ENCODE data around the gene PHACTR1. TPM values are rescaled to one million over a fixed set of nuclear protein-coding genes. Genes with fewer than 3 reads are reported as not detected.

PHACTR1 gene
- total and polyA plus RNA-seq, 2 of the 4 experiments (the other 2 are of a cell fraction), result not detected

- no peak overlapping the region for H2AFZ ChIP-seq (replicated peaks; ENCODE audit: low read length, poor library complexity)
- dilution Hi-C loops (cut with HindIII; ENCODE audit: low sequenced_read_pairs, unreplicated experiment) (no loop called here), in situ Hi-C loops (cut with MboI; ENCODE audit: low sequenced_read_pairs) (no loop called here), intact Hi-C loops (cut with micrococcal nuclease) (no loop called here)
- H3K9ac ChIP-seq (ENCODE audit: low read depth, low read length), result no peak overlapping the region
- no peak overlapping the region for H3K4me3 ChIP-seq (ENCODE audit: insufficient read depth, low read depth, low read length)
- no peak overlapping the region for H2BK5ac ChIP-seq (ENCODE audit: low read depth, low read length, poor library complexity, severe bottlenecking)
- H3K18ac ChIP-seq (ENCODE audit: low read depth, low read length), result no peak overlapping the region
- H4K91ac ChIP-seq (ENCODE audit: insufficient read depth, low read depth, low read length), result no peak overlapping the region
- H3K56ac ChIP-seq (ENCODE audit: extremely low read depth, insufficient read depth, low read length), result no peak overlapping the region
- no peak overlapping the region for H2BK15ac ChIP-seq (ENCODE audit: low read depth, low read length)
- no peak overlapping the region for H3K23ac ChIP-seq (ENCODE audit: low read depth, low read length)
- H4K20me1 ChIP-seq (ENCODE audit: insufficient read depth, low read length), result no peaks in the 10 kb centered on the region
- no peak overlapping the region for H3K4ac ChIP-seq (ENCODE audit: low read depth, low read length)
- no TSS peak for BruUV-seq (replicated peaks)
- no peak overlapping the region for H3K4me2 ChIP-seq (ENCODE audit: low read depth, low read length)
- CTCF ChIA-PET, result no interaction called here
- H3K9me1 ChIP-seq (ENCODE audit: insufficient read depth, low read length), result no peaks in the 10 kb centered on the region
- no peak overlapping the region for H2AK9ac ChIP-seq (replicated peaks; ENCODE audit: low read depth, low read length, poor library complexity)
- H3K27me3 ChIP-seq (ENCODE audit: control insufficient read depth, insufficient read depth, low read length), result no peaks in the 10 kb centered on the region
- TF ChIP-seq, protein P1, sequence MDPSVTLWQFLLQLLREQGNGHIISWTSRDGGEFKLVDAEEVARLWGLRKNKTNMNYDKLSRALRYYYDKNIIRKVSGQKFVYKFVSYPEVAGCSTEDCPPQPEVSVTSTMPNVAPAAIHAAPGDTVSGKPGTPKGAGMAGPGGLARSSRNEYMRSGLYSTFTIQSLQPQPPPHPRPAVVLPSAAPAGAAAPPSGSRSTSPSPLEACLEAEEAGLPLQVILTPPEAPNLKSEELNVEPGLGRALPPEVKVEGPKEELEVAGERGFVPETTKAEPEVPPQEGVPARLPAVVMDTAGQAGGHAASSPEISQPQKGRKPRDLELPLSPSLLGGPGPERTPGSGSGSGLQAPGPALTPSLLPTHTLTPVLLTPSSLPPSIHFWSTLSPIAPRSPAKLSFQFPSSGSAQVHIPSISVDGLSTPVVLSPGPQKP (IDR thresholded peaks at IDR 0.05; ENCODE audit: borderline replicate concordance, low read depth, low read length), result no peak
- TF ChIP-seq CEBPB (IDR thresholded peaks at IDR 0.05; ENCODE audit: low read depth, low read length) (no peak), NFE2L2 (IDR thresholded peaks at IDR 0.05; ENCODE audit: low read depth, low read length) (no peak), POLR2A (IDR thresholded peaks at IDR 0.05; ENCODE audit: low read depth, low read length) (no peak), FOS (IDR thresholded peaks at IDR 0.05; ENCODE audit: low read depth, low read length) (no peak), BHLHE40 (IDR thresholded peaks at IDR 0.05; ENCODE audit: low read depth, low read length) (no peak), MAZ (IDR thresholded peaks at IDR 0.05; ENCODE audit: borderline replicate concordance, low read depth, low read length) (no peak), MXI1 (IDR thresholded peaks at IDR 0.05; ENCODE audit: borderline replicate concordance, low read depth, low read length) (no peak), SMC3 (IDR thresholded peaks at IDR 0.05; ENCODE audit: low read depth, low read length) (no peak), RAD21 (IDR thresholded peaks at IDR 0.05; ENCODE audit: low read length) (no peak), RCOR1 (IDR thresholded peaks at IDR 0.05; ENCODE audit: insufficient replicate concordance, low read length) (no peak), MAFK (IDR thresholded peaks at IDR 0.05; ENCODE audit: low read depth, low read length) (no peak), CHD1 (IDR thresholded peaks at IDR 0.05; ENCODE audit: low read depth, low read length) (no peak)
- TF ChIP-seq, protein P2, sequence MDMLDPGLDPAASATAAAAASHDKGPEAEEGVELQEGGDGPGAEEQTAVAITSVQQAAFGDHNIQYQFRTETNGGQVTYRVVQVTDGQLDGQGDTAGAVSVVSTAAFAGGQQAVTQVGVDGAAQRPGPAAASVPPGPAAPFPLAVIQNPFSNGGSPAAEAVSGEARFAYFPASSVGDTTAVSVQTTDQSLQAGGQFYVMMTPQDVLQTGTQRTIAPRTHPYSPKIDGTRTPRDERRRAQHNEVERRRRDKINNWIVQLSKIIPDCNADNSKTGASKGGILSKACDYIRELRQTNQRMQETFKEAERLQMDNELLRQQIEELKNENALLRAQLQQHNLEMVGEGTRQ (IDR thresholded peaks at IDR 0.05; ENCODE audit: low read depth, low read length), result no peak
- TF ChIP-seq, protein P3, sequence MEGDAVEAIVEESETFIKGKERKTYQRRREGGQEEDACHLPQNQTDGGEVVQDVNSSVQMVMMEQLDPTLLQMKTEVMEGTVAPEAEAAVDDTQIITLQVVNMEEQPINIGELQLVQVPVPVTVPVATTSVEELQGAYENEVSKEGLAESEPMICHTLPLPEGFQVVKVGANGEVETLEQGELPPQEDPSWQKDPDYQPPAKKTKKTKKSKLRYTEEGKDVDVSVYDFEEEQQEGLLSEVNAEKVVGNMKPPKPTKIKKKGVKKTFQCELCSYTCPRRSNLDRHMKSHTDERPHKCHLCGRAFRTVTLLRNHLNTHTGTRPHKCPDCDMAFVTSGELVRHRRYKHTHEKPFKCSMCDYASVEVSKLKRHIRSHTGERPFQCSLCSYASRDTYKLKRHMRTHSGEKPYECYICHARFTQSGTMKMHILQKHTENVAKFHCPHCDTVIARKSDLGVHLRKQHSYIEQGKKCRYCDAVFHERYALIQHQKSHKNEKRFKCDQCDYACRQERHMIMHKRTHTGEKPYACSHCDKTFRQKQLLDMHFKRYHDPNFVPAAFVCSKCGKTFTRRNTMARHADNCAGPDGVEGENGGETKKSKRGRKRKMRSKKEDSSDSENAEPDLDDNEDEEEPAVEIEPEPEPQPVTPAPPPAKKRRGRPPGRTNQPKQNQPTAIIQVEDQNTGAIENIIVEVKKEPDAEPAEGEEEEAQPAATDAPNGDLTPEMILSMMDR (conservative IDR thresholded peaks at IDR 0.05; ENCODE audit: low read depth, low read length), result no peak
- no peak overlapping the region for H3K14ac ChIP-seq (replicated peaks; ENCODE audit: low read depth, low read length)
- no peak overlapping the region for H2BK20ac ChIP-seq (ENCODE audit: low read depth, low read length)
- H3K9me3 ChIP-seq (ENCODE audit: control insufficient read depth, insufficient read depth, low read length), result peaks cover 11% of the 10 kb centered on the region
- DNase-seq, result no peak
- H4K8ac ChIP-seq (ENCODE audit: low read depth in 2 of 2, low read length in 2 of 2), result no peak overlapping the region
- H2BK120ac ChIP-seq (ENCODE audit: low read depth, low read length), result no peak overlapping the region
- WGBS, 2 experiments (ENCODE audit: extremely low coverage in 2 of 2, insufficient read length in 1 of 2), result no CpG with 5 or more reads among the region's 3 CpGs
- H3K79me1 ChIP-seq (ENCODE audit: low read depth in 1 of 2, low read length in 2 of 2), result no peaks in the 10 kb centered on the region
- no peak for ATAC-seq (ENCODE audit: low read depth)
- no peaks in the 10 kb centered on the region for H3K36me3 ChIP-seq (ENCODE audit: control insufficient read depth, insufficient read depth, low read length)
- H3K27ac ChIP-seq (ENCODE audit: insufficient read depth, low read length), result no peak overlapping the region
- no peak overlapping the region for H4K5ac ChIP-seq (ENCODE audit: low read depth, low read length)
- no peak overlapping the region for H2AK5ac ChIP-seq (ENCODE audit: low read depth, low read length)
- POLR2A ChIA-PET (ENCODE audit: unreplicated experiment), result no interaction called here
- no peaks in the 10 kb centered on the region for H3K4me1 ChIP-seq (ENCODE audit: control insufficient read depth, insufficient read depth, low read length)
Observed at GRCh38 chr6:12767016-12767415, 50.4 kb downstream of the PHACTR1 start.
